ENCODE results near the gene ATP8A1. TPM values are rescaled to one million over a fixed set of nuclear protein-coding genes. Genes with fewer than 3 reads are reported as not detected.

The ATP8A1 gene
- total RNA-seq, 1 experiment from 2014 or later = 0.80 TPM

DNA sequence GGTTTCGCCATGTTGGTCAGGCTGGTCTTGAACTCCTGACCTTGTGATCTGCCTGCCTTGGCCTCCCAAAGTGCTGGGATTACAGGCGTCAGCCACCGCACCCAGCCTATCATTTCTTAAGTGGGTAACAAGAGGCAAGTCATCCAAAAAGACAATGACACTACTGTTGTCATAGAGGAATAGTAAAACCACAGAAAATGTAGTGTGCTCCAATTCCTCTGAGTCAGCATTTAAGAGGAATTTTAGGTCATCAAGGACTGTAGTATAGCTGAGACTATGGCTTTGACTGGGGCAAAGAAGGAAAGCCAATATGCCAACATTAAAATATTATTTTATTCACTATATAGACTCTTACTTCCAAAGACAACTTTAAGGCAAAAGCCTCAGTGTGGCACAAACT, 48.4 kb downstream of the ATP8A1 start:
- H3K9me3 ChIP-seq (ENCODE audit: control insufficient read depth, insufficient read depth, low read depth, low read length) = no peaks in the 10 kb centered on the region
- no peak for DNase-seq (ENCODE audit: low read depth, low spot score)
- no peak overlapping the region for H3K27ac ChIP-seq (ENCODE audit: low read length)
- no peaks in the 10 kb centered on the region for H3K4me1 ChIP-seq (ENCODE audit: control insufficient read depth, insufficient read depth, low read length)
- no peaks in the 10 kb centered on the region for H3K36me3 ChIP-seq (ENCODE audit: control insufficient read depth, insufficient read depth, low read length)
- ATAC-seq = no peak
- intact Hi-C loops (cut with micrococcal nuclease; ENCODE audit: unreplicated experiment) = no loop called here
- no peak overlapping the region for H3K4me3 ChIP-seq (ENCODE audit: low read depth in 2 of 2, low read length in 2 of 2)
- BruUV-seq (replicated peaks) = no TSS peak
- ChIA-PET CTCF (no interaction called here), POLR2A (no interaction called here)
- in situ Hi-C loops (cut with HindIII; ENCODE audit: low pct_unique_long_range_greater_than_20kb, low sequenced_read_pairs) = no loop called here
- TF ChIP-seq SIN3A (IDR thresholded peaks at IDR 0.05; ENCODE audit: borderline replicate concordance, insufficient read depth, low read depth, low read length) = no peak
- TF ChIP-seq, protein P1, sequence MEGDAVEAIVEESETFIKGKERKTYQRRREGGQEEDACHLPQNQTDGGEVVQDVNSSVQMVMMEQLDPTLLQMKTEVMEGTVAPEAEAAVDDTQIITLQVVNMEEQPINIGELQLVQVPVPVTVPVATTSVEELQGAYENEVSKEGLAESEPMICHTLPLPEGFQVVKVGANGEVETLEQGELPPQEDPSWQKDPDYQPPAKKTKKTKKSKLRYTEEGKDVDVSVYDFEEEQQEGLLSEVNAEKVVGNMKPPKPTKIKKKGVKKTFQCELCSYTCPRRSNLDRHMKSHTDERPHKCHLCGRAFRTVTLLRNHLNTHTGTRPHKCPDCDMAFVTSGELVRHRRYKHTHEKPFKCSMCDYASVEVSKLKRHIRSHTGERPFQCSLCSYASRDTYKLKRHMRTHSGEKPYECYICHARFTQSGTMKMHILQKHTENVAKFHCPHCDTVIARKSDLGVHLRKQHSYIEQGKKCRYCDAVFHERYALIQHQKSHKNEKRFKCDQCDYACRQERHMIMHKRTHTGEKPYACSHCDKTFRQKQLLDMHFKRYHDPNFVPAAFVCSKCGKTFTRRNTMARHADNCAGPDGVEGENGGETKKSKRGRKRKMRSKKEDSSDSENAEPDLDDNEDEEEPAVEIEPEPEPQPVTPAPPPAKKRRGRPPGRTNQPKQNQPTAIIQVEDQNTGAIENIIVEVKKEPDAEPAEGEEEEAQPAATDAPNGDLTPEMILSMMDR (IDR thresholded peaks at IDR 0.05) = no peak
- no peak for TF ChIP-seq TCF7L2 (IDR thresholded peaks at IDR 0.05; ENCODE audit: low read depth, low read length)
- no peak for TF ChIP-seq POLR2AphosphoS5 (IDR thresholded peaks at IDR 0.05; ENCODE audit: low read depth, low read length)
- TF ChIP-seq, protein P2, sequence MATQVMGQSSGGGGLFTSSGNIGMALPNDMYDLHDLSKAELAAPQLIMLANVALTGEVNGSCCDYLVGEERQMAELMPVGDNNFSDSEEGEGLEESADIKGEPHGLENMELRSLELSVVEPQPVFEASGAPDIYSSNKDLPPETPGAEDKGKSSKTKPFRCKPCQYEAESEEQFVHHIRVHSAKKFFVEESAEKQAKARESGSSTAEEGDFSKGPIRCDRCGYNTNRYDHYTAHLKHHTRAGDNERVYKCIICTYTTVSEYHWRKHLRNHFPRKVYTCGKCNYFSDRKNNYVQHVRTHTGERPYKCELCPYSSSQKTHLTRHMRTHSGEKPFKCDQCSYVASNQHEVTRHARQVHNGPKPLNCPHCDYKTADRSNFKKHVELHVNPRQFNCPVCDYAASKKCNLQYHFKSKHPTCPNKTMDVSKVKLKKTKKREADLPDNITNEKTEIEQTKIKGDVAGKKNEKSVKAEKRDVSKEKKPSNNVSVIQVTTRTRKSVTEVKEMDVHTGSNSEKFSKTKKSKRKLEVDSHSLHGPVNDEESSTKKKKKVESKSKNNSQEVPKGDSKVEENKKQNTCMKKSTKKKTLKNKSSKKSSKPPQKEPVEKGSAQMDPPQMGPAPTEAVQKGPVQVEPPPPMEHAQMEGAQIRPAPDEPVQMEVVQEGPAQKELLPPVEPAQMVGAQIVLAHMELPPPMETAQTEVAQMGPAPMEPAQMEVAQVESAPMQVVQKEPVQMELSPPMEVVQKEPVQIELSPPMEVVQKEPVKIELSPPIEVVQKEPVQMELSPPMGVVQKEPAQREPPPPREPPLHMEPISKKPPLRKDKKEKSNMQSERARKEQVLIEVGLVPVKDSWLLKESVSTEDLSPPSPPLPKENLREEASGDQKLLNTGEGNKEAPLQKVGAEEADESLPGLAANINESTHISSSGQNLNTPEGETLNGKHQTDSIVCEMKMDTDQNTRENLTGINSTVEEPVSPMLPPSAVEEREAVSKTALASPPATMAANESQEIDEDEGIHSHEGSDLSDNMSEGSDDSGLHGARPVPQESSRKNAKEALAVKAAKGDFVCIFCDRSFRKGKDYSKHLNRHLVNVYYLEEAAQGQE (IDR thresholded peaks at IDR 0.05; ENCODE audit: insufficient read depth in 1 of 2, low read depth in 2 of 2, low read length in 1 of 2) = no peak
- no peaks in the 10 kb centered on the region for H3K27me3 ChIP-seq (ENCODE audit: control insufficient read depth, insufficient read depth, low read length)

DNA sequence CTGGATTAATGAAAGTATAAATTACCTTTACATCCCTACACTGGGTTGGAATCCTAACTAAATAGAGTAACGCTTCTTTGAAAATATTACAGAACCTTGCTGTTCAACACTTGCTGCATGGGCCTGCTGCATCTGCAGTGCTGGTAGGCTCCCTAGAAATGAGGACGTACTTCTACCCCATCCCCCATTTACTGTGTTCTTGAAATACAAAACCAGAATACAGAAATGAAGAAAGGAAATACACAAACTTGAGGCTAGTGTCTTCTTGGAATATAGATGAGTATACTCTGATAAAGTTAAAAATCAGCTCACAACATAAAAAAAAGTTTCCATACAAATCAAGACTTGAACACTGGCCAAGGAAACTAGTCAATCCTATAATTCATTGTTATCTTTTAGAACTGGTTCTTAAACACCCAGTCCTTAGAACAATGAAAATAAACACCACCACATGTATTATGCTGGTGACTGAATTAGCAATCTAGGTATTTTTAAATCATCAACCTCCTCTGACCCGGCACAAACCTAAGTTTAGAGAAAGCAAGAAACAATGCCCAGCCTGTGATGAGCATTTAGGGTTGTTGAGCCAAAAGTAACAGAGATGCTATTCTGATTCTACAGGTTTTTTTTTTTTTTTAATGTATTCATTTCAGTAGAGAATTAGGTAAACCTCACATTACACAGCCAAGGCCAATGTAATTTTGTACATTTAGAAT, 49.7 kb downstream of the ATP8A1 start:
- H3K4me1 ChIP-seq (ENCODE audit: control insufficient read depth, insufficient read depth, low read length) = no peaks in the 10 kb centered on the region
- no peak overlapping the region for H3K27ac ChIP-seq (ENCODE audit: low read length)
- no peaks in the 10 kb centered on the region for H3K27me3 ChIP-seq (ENCODE audit: control insufficient read depth, insufficient read depth, low read length)
- CTCF ChIA-PET = no interaction called here
- no TSS peak for BruUV-seq (replicated peaks)
- DNase-seq (ENCODE audit: low read depth, low spot score) (no peak), ATAC-seq (no peak)
- no peaks in the 10 kb centered on the region for H3K36me3 ChIP-seq (ENCODE audit: control insufficient read depth, insufficient read depth, low read length)
- intact Hi-C loops (cut with micrococcal nuclease; ENCODE audit: unreplicated experiment) = no loop called here
- in situ Hi-C loops (cut with HindIII; ENCODE audit: low pct_unique_long_range_greater_than_20kb, low sequenced_read_pairs) = no loop called here
- no peak overlapping the region for H3K4me3 ChIP-seq (ENCODE audit: low read depth in 2 of 2, low read length in 2 of 2)
- no peaks in the 10 kb centered on the region for H3K9me3 ChIP-seq (ENCODE audit: control insufficient read depth, insufficient read depth, low read depth, low read length)
- no peak for TF ChIP-seq POLR2AphosphoS5 (IDR thresholded peaks at IDR 0.05; ENCODE audit: low read depth, low read length)
- TF ChIP-seq, protein P1 (IDR thresholded peaks at IDR 0.05) = no peak
- TF ChIP-seq SIN3A (IDR thresholded peaks at IDR 0.05; ENCODE audit: borderline replicate concordance, insufficient read depth, low read depth, low read length) = no peak
- TF ChIP-seq TCF7L2 (IDR thresholded peaks at IDR 0.05; ENCODE audit: low read depth, low read length) = no peak
- TF ChIP-seq, protein P2 (IDR thresholded peaks at IDR 0.05; ENCODE audit: insufficient read depth in 1 of 2, low read depth in 2 of 2, low read length in 1 of 2) = no peak
- POLR2A ChIA-PET = no interaction called here
